H9 (cell line): ENCODE measurements around the gene DCC. TPM values are rescaled to one million over a fixed set of nuclear protein-coding genes. Genes with fewer than 3 reads are reported as not detected.

Experiments used
- DNase-seq: peaks from one replicate; pipeline ENCODE4 v3.0.0-alpha.2; 2017
- H2AFZ ChIP-seq: one replicate; pipeline ENCODE4 v1.6.1; 2013; ENCODE audit warnings: mild to moderate bottlenecking, low read length, control low read depth, moderate library complexity
- H2AK5ac ChIP-seq: 2 replicates; pipeline ENCODE4 v1.6.1; 2013; ENCODE audit warnings: low read length, control low read depth, mixed read lengths; ENCODE audit not compliant: insufficient read length
- H2BK120ac ChIP-seq: one replicate; pipeline ENCODE4 v1.6.1; 2013; ENCODE audit warnings: low read depth, mild to moderate bottlenecking, low read length, control low read depth, inconsistent platforms; ENCODE audit not compliant: poor library complexity, severe bottlenecking
- H2BK12ac ChIP-seq: 2 replicates; pipeline ENCODE4 v1.6.1; 2013; ENCODE audit warnings: low read length, control low read depth, mixed read lengths, low read depth; ENCODE audit not compliant: insufficient read length
- H2BK15ac ChIP-seq: 2 replicates; pipeline ENCODE4 v1.6.1; 2013; ENCODE audit warnings: low read depth, low read length, control low read depth
- H2BK20ac ChIP-seq: one replicate; pipeline ENCODE4 v1.6.1; 2013; ENCODE audit warnings: low read depth, mild to moderate bottlenecking, low read length, control low read depth, inconsistent platforms; ENCODE audit not compliant: poor library complexity, severe bottlenecking
- H2BK5ac ChIP-seq: 2 replicates; pipeline ENCODE4 v1.6.1; 2013; ENCODE audit warnings: low read length, control low read depth, mixed read lengths; ENCODE audit not compliant: insufficient read length
- H3K14ac ChIP-seq: 2 replicates; pipeline ENCODE4 v1.6.1; 2013; ENCODE audit warnings: low read length, control low read depth; ENCODE audit not compliant: insufficient read depth
- H3K18ac ChIP-seq: 2 replicates; pipeline ENCODE4 v1.6.1; 2013; ENCODE audit warnings: low read depth, mild to moderate bottlenecking, mixed read lengths, low read length, control low read depth; ENCODE audit not compliant: insufficient read length
- H3K23ac ChIP-seq: 2 replicates; pipeline ENCODE4 v1.6.1; 2013; ENCODE audit warnings: low read length, control low read depth, mixed read lengths, low read depth; ENCODE audit not compliant: insufficient read length
- H3K23me2 ChIP-seq: 2 replicates; pipeline ENCODE4 v1.6.1; 2013; ENCODE audit warnings: low read depth, mild to moderate bottlenecking, mixed read lengths, low read length, control low read depth; ENCODE audit not compliant: insufficient read length, poor library complexity, severe bottlenecking
- H3K27ac ChIP-seq: 2 replicates; pipeline ENCODE4 v1.5.1; 2013; ENCODE audit warnings: low read length, control low read depth, mixed read lengths, low read depth; ENCODE audit not compliant: insufficient read length
- H3K27me3 ChIP-seq: 2 replicates; pipeline ENCODE4 v1.6.1; 2013; ENCODE audit warnings: low read length, control low read depth, inconsistent platforms; ENCODE audit not compliant: insufficient read depth
- H3K4ac ChIP-seq: 2 replicates; pipeline ENCODE4 v1.6.1; 2013; ENCODE audit warnings: low read depth, mild to moderate bottlenecking, control low read depth, inconsistent platforms, low read length, moderate library complexity
- H3K4me1 ChIP-seq: 2 replicates; pipeline ENCODE4 v1.6.1; 2013; ENCODE audit warnings: low read length, control low read depth, inconsistent platforms; ENCODE audit not compliant: insufficient read depth
- H3K4me2 ChIP-seq: 2 replicates; pipeline ENCODE4 v1.6.1; 2013; ENCODE audit warnings: low read length, control low read depth, mixed read lengths; ENCODE audit not compliant: insufficient read length, insufficient read depth
- H3K56ac ChIP-seq: 2 replicates; pipeline ENCODE4 v1.6.1; 2013; ENCODE audit warnings: low read depth, mild to moderate bottlenecking, mixed read lengths, low read length, control low read depth; ENCODE audit not compliant: insufficient read length
- H3K79me1 ChIP-seq: 2 replicates; pipeline ENCODE4 v1.6.1; 2013; ENCODE audit warnings: low read depth, mild to moderate bottlenecking, moderate library complexity, low read length, control low read depth, inconsistent platforms; ENCODE audit not compliant: insufficient read depth, poor library complexity, severe bottlenecking
- H3K79me2 ChIP-seq: 2 replicates; pipeline ENCODE4 v1.6.1; 2013; ENCODE audit warnings: low read length, control low read depth, inconsistent platforms; ENCODE audit not compliant: insufficient read depth
- H3K9ac ChIP-seq: 2 replicates; pipeline ENCODE4 v1.6.1; 2013; ENCODE audit warnings: low read length, control low read depth, mixed read lengths; ENCODE audit not compliant: insufficient read length; ENCODE audit errors: extremely low read depth
- H3K9me3 ChIP-seq: one replicate; pipeline ENCODE4 v1.6.1; 2013; ENCODE audit warnings: low read depth, low read length, inconsistent platforms; ENCODE audit not compliant: control insufficient read depth
- H3T11ph ChIP-seq: one replicate; pipeline ENCODE4 v1.6.1; 2013; ENCODE audit warnings: mild to moderate bottlenecking, low read length, control low read depth, inconsistent platforms
- H4K20me1 ChIP-seq: one replicate; pipeline ENCODE4 v1.6.1; 2013; ENCODE audit not compliant: control insufficient read depth, insufficient read length, insufficient read depth
- H4K5ac ChIP-seq: 2 replicates; pipeline ENCODE4 v1.6.1; 2013; ENCODE audit warnings: low read depth, mild to moderate bottlenecking, mixed read lengths, low read length, control low read depth; ENCODE audit not compliant: insufficient read length
- H4K8ac ChIP-seq: replicated peaks from 2 replicates; pipeline ENCODE4 v1.6.1; 2013; ENCODE audit warnings: low read length, control low read depth, mixed read lengths, low read depth; ENCODE audit not compliant: insufficient read length
- H4K91ac ChIP-seq: 2 replicates; pipeline ENCODE4 v1.6.1; 2013; ENCODE audit warnings: low read depth, mild to moderate bottlenecking, moderate library complexity, mixed read lengths, low read length, control low read depth; ENCODE audit not compliant: insufficient read length
- H3K27ac Mint-ChIP-seq, 3 experiments: 2 replicates in 2 of 3; 3 replicates in 1 of 3; pipeline ENCODE4 v1.8.0; 2020 to 2021; ENCODE audit warnings: mixed read lengths in 3 of 3, mild to moderate bottlenecking in 1 of 3, moderate library complexity in 1 of 3
- H3K27me3 Mint-ChIP-seq: 2 replicates; pipeline ENCODE4 v1.8.0; 2021; ENCODE audit warnings: low read depth, mild to moderate bottlenecking, moderate library complexity, mixed read lengths
- H3K36me3 Mint-ChIP-seq, 3 experiments: 2 replicates in 2 of 3; 3 replicates in 1 of 3; pipeline ENCODE4 v1.8.0; 2020 to 2021; ENCODE audit warnings: low read depth in 3 of 3, mixed read lengths in 3 of 3; ENCODE audit not compliant: insufficient read depth in 1 of 3
- H3K4me1 Mint-ChIP-seq, 2 experiments: 2 replicates each; pipeline ENCODE4 v1.8.0; 2020; ENCODE audit warnings: mixed read lengths in 2 of 2
- H3K4me3 Mint-ChIP-seq, 2 experiments: 2 replicates in 1 of 2; 3 replicates in 1 of 2; pipeline ENCODE4 v1.8.0; 2020 to 2021; ENCODE audit warnings: mild to moderate bottlenecking in 2 of 2, mixed read lengths in 2 of 2, moderate library complexity in 1 of 2
- H3K9me3 Mint-ChIP-seq, 2 experiments: 2 replicates in 1 of 2; 3 replicates in 1 of 2; pipeline ENCODE4 v1.8.0; 2020; ENCODE audit warnings: mild to moderate bottlenecking in 2 of 2, mixed read lengths in 2 of 2, moderate library complexity in 1 of 2
- WGBS: extraction: QIAGEN DNeasy Blood & Tissue Kit; methylation state at CpG from one replicate; pipeline ENCODE4 v1.1.7; 2013; ENCODE audit warnings: missing lambda C conversion rate, low lambda C conversion rate, mixed read lengths; ENCODE audit not compliant: insufficient read length; ENCODE audit errors: extremely low coverage; 5-methylcytosine and 5-hydroxymethylcytosine counted together
- total RNA-seq: library from RNA; stranded (reverse); gene quantifications from 2 replicates; pipeline ENCODE4 v1.2.1, GENCODE V29; 2021
- TF ChIP-seq, protein P1 (sequence below): fragments of 200-600 bp; sonication (generic); conservative IDR thresholded peaks from 3 replicates; pipeline ENCODE4 v1.8.0; 2021; ENCODE audit warnings: antibody characterized with exemption, mild to moderate bottlenecking

DCC gene
- total RNA-seq, 1 experiment from 2014 or later: 0.35 TPM

DNA sequence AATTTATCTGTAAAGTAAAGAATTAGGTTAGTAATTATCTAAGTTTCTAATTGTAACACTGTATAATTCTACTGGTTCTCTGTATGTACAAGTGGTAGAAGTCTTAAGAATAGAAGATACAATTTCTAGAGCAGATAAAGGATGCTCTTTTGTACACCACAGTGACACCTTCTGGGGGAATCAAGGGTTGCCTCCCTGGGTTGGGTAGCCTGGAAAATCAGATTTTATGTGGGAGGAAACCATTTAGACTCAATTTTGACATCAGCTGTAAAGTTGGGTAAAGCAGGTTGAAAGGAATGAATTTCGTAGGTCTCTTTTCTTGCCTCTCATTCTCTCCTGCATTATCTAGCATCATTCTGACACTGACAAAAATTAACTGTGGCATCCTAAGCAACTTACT, 354.8 kb downstream of the DCC start:
- H3K27ac Mint-ChIP-seq: no peak overlapping the region
- TF ChIP-seq, protein P1, sequence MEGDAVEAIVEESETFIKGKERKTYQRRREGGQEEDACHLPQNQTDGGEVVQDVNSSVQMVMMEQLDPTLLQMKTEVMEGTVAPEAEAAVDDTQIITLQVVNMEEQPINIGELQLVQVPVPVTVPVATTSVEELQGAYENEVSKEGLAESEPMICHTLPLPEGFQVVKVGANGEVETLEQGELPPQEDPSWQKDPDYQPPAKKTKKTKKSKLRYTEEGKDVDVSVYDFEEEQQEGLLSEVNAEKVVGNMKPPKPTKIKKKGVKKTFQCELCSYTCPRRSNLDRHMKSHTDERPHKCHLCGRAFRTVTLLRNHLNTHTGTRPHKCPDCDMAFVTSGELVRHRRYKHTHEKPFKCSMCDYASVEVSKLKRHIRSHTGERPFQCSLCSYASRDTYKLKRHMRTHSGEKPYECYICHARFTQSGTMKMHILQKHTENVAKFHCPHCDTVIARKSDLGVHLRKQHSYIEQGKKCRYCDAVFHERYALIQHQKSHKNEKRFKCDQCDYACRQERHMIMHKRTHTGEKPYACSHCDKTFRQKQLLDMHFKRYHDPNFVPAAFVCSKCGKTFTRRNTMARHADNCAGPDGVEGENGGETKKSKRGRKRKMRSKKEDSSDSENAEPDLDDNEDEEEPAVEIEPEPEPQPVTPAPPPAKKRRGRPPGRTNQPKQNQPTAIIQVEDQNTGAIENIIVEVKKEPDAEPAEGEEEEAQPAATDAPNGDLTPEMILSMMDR: peak; percentile 72
- Histone ChIP-seq H3K23me2 (no peaks in the 10 kb centered on the region), H3K4ac (no peak overlapping the region), H2AK5ac (no peak overlapping the region), H2BK5ac (no peak overlapping the region), H4K8ac (no peak overlapping the region), H4K91ac (no peak overlapping the region), H2BK12ac (no peak overlapping the region), H3K4me1 (no peaks in the 10 kb centered on the region), H3K79me1 (no peaks in the 10 kb centered on the region), H3K18ac (no peak overlapping the region), H3K27me3 (no peaks in the 10 kb centered on the region), H3K9me3 (no peaks in the 10 kb centered on the region), H3K79me2 (no peaks in the 10 kb centered on the region), H3K4me2 (no peak overlapping the region), H4K20me1 (no peaks in the 10 kb centered on the region), H2BK120ac (no peak overlapping the region), H2BK15ac (no peak overlapping the region), H3K23ac (no peak overlapping the region), H3K27ac (no peak overlapping the region), H3K56ac (no peak overlapping the region), H2BK20ac (no peak overlapping the region), H3K9ac (no peak overlapping the region), H4K5ac (no peak overlapping the region), H2AFZ (no peak overlapping the region), H3T11ph (no peak overlapping the region), H3K14ac (no peak overlapping the region)
- peaks cover 4% of the 10 kb centered on the region in 2 experiments; a peak in 3 of 4 replicates for H3K4me1 Mint-ChIP-seq
- H3K27me3 Mint-ChIP-seq: no peaks in the 10 kb centered on the region
- H3K36me3 Mint-ChIP-seq: no peaks in the 10 kb centered on the region
- H3K4me3 Mint-ChIP-seq: no peak overlapping the region
- WGBS: no CpG with 5 or more reads among the region's 1 CpG
- DNase-seq: no peak
- H3K9me3 Mint-ChIP-seq: no peaks in the 10 kb centered on the region
